Measurements from ENCODE around the gene OGFOD3.
A peak's percentile ranks its signal among the peaks of the same experiment; 100 is the strongest.

DNA sequence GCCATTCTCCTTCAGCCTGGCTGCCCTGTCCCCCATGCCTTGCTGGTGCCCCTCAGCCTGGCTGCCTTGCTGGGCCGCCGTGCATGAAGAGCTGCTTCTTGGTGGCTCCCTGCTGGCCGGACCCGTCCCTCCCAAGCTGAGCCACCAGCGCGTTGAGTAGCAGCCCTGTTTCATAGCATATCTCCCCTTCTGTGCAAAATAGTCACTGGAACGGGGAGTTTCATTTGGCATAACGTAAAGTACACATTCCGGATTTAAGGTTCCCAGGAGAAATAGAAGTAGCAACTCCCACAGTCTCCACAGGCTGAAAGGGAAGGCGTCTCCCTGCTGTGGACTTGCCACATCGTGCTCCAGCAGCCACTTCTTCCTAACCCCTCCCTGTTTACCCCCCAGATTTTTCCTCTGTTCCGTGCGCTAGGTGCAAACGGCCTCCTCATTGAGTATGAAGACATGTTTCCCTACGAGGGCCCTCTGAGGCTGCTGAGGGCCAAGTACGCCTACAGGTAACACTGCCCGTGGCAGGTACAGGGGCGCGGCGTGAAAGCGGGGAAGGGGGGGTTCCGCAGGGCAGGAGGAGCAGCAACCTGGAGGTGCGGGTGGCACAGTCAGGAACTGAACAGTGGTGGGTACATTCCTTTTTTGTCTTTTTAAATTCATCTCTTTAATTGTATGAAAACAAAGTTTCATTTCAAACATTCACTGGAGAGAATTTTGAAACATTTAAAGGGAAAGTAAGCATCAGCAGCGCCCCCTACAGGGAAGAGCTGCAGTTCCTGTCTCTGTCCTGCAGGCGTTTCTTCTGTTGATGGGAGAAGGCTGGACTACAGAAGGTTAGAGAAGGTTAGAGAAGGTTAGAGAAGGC is 5.8 kb upstream of the OGFOD3 start:
- TF ChIP-seq, protein P1, sequence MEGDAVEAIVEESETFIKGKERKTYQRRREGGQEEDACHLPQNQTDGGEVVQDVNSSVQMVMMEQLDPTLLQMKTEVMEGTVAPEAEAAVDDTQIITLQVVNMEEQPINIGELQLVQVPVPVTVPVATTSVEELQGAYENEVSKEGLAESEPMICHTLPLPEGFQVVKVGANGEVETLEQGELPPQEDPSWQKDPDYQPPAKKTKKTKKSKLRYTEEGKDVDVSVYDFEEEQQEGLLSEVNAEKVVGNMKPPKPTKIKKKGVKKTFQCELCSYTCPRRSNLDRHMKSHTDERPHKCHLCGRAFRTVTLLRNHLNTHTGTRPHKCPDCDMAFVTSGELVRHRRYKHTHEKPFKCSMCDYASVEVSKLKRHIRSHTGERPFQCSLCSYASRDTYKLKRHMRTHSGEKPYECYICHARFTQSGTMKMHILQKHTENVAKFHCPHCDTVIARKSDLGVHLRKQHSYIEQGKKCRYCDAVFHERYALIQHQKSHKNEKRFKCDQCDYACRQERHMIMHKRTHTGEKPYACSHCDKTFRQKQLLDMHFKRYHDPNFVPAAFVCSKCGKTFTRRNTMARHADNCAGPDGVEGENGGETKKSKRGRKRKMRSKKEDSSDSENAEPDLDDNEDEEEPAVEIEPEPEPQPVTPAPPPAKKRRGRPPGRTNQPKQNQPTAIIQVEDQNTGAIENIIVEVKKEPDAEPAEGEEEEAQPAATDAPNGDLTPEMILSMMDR (IDR thresholded peaks at IDR 0.05; ENCODE audit: borderline replicate concordance, extremely low read depth, low read length, poor library complexity, severe bottlenecking), result peak; percentile 83
- no peak for TF ChIP-seq EZH2 (IDR thresholded peaks at IDR 0.05; ENCODE audit: borderline replicate concordance, low read depth, low read length, severe bottlenecking)
